GM12878 (cell line): ENCODE data around the gene CCL22. TPM values are rescaled to one million over a fixed set of nuclear protein-coding genes. Genes with fewer than 3 reads are reported as not detected.

ENCODE experiments used
- ATAC-seq: fragments of 200-7000 bp; cut with Tn5 transposase; 3 replicates; pipeline ENCODE4 v1.9.1; 2020; ENCODE audit warnings: mild to moderate bottlenecking, moderate library complexity
- BruUV-seq: library from RNA; stranded (reverse); fragments of 400-500 nt; replicated peaks from 2 replicates; lab custom pipeline; 2021; lab: Mats Ljungman, UMichigan
- CTCF ChIA-PET: fragments of 300-600 bp; sonication (Branson Sonifier 250); formaldehyde crosslinking; extraction: SDS; loops from one replicate; lab custom pipeline; 2021; ENCODE audit warnings: inconsistent platforms; lab: Yijun Ruan, JAX
- POLR2A ChIA-PET: fragments of 350-600 bp; formaldehyde crosslinking; extraction: SDS; loops from one replicate; lab custom pipeline; 2021; ENCODE audit warnings: inconsistent platforms; lab: Charles Lee
- RAD21 ChIA-PET: fragments of 300-600 bp; sonication (Branson Sonifier 250); formaldehyde crosslinking; loops from one replicate; lab custom pipeline; 2023; ENCODE audit warnings: antibody characterized with exemption; ENCODE audit not compliant: unreplicated experiment; lab: Charles Lee
- SMC1A ChIA-PET: fragments of 300-600 bp; sonication (Branson Sonifier 250); formaldehyde crosslinking; loops from one replicate; lab custom pipeline; 2023; ENCODE audit not compliant: unreplicated experiment, uncharacterized antibody; lab: Charles Lee
- DNase-seq: peaks from one replicate; pipeline ENCODE4 v3.0.0-alpha.2; 2011; ENCODE audit warnings: low read depth, low spot score
- FAIRE-seq: peaks from 3 replicates; lab custom pipeline; 2011; peaks lifted over from hg19 to GRCh38; lab: Jason Lieb, UNC
- H2AFZ ChIP-seq: 2 replicates; pipeline ENCODE4 v1.6.0; 2011; ENCODE audit warnings: low read depth, low read length, control low read depth; ENCODE audit not compliant: control insufficient read depth
- H3K27ac ChIP-seq: 2 replicates; pipeline ENCODE4 v1.5.1; 2011; ENCODE audit warnings: control low read depth; ENCODE audit not compliant: control insufficient read depth, insufficient read depth
- H3K27me3 ChIP-seq, 2 experiments: replicated peaks in 1 of 2; 2 replicates each; pipeline versions ENCODE4 v1.6.0 to v1.6.1; 2011; ENCODE audit warnings: low read length in 1 of 2; ENCODE audit not compliant: control insufficient read depth in 2 of 2, insufficient read depth in 2 of 2
- H3K36me3 ChIP-seq, 2 experiments: 2 replicates each; pipeline ENCODE4 v1.5.1; 2011; ENCODE audit warnings: low read length in 1 of 2; ENCODE audit not compliant: control insufficient read depth in 2 of 2, insufficient read depth in 2 of 2
- H3K4me1 ChIP-seq: 2 replicates; pipeline ENCODE4 v1.6.1; 2011; ENCODE audit warnings: mild to moderate bottlenecking, low read length, moderate library complexity, mixed read lengths; ENCODE audit not compliant: control insufficient read depth, insufficient read depth
- H3K4me2 ChIP-seq: 2 replicates; pipeline ENCODE4 v1.6.0; 2011; ENCODE audit warnings: control low read depth; ENCODE audit not compliant: control insufficient read depth, insufficient read depth
- H3K4me3 ChIP-seq: fragments of 200-600 bp; sonication (generic); 2 replicates; pipeline ENCODE4 v1.5.1; 2016
- H3K79me2 ChIP-seq: 2 replicates; pipeline ENCODE4 v1.6.0; 2011; ENCODE audit warnings: low read length; ENCODE audit not compliant: control insufficient read depth, insufficient read depth
- H3K9ac ChIP-seq: 2 replicates; pipeline ENCODE4 v1.8.0; 2011; ENCODE audit warnings: low read length, control low read depth, mixed read lengths; ENCODE audit not compliant: control insufficient read depth, insufficient read depth
- H3K9me3 ChIP-seq: replicated peaks from 3 replicates; pipeline ENCODE4 v1.5.1; 2011; ENCODE audit warnings: mild to moderate bottlenecking, low read length; ENCODE audit not compliant: control insufficient read depth, insufficient read depth
- H4K20me1 ChIP-seq: 2 replicates; pipeline ENCODE4 v1.6.0; 2011; ENCODE audit not compliant: control insufficient read depth, insufficient read depth
- EZH2 ChIP-seq: IDR thresholded peaks from 2 replicates; pipeline ENCODE4 v1.6.1; 2012; ENCODE audit warnings: low read depth, mild to moderate bottlenecking, control low read depth, inconsistent platforms, low read length, borderline replicate concordance; ENCODE audit not compliant: control insufficient read depth
- MYB ChIP-seq: fragments of 150-350 bp; IDR thresholded peaks from 2 replicates; pipeline ENCODE4 v1.6.1; 2014; ENCODE audit warnings: mild to moderate bottlenecking, low read depth, low read length, borderline replicate concordance
- NR2C2 ChIP-seq: IDR thresholded peaks from 2 replicates; pipeline ENCODE4 v1.6.1; 2011; ENCODE audit warnings: borderline replicate concordance, low read depth; ENCODE audit not compliant: control insufficient read depth, insufficient read length
- STAT1 ChIP-seq: fragments of 450-650 bp; conservative IDR thresholded peaks from 2 replicates; pipeline ENCODE4 v1.6.1; 2014; ENCODE audit warnings: antibody characterized with exemption, mild to moderate bottlenecking
- WGBS: methylation state at CpG from one replicate; pipeline ENCODE4 v1.1.6; 2016; ENCODE audit warnings: low lambda C conversion rate; ENCODE audit not compliant: insufficient replicate concordance, insufficient coverage; ENCODE audit errors: missing lambda C conversion rate; 5-methylcytosine and 5-hydroxymethylcytosine counted together
- in situ Hi-C: fragments of 300-500 bp; cut with MboI; formaldehyde crosslinking; loops from 9 replicates; pipeline ENCODE4 v1.14.3; 2018; ENCODE audit warnings: mixed read lengths
- intact Hi-C: fragments of 100-400 bp; cut with micrococcal nuclease; formaldehyde crosslinking; loops from one replicate; pipeline ENCODE4 v1.14.2; 2022; ENCODE audit not compliant: unreplicated experiment
- polyA plus RNA-seq, 11 experiments: library from polyadenylated mRNA; depleted of rRNA in 4 of 11; unstranded in 6 of 11; stranded (reverse) in 5 of 11; fragments of >200 nt; fragmentation: Nextera tagmentation in 4 of 11; fragmentation: Illumina TruSeq in 1 of 11; extraction: Ambion mirVana in 4 of 11; extraction: Trizol in 1 of 11; gene quantifications; 1 replicate in 1 of 11; 2 replicates in 10 of 11; pipeline versions ENCODE4 v1.2.1 to v1.2.3, GENCODE V29; 2011 to 2016; ENCODE audit warnings: inconsistent platforms in 2 of 11, missing spikeins in 2 of 11, low read depth in 1 of 11
- total RNA-seq, 4 experiments: library from RNA; depleted of rRNA in 3 of 4; stranded (reverse); fragments of >200 nt in 3 of 4; fragmentation: Illumina TruSeq in 1 of 4; extraction: Trizol in 1 of 4; gene quantifications; 2 replicates each; pipeline versions ENCODE4 v1.2.1 to v1.2.3, GENCODE V29; 2013 to 2021
- TF ChIP-seq, protein P1 (sequence below): fragments of 450-650 bp; IDR thresholded peaks from 2 replicates; pipeline ENCODE4 v1.6.1; 2018; ENCODE audit warnings: mild to moderate bottlenecking, low read depth, moderate library complexity; ENCODE audit not compliant: partially characterized antibody

The CCL22 gene
- total and polyA plus RNA-seq, 10 of the 15 experiments (the other 5 are each of a cell fraction or from before 2014, with no cell fraction given) = 38.0 to 704 (median 349) TPM

GRCh38 chr16:57345021-57345420, 13.6 kb upstream of the CCL22 start:
- ChIA-PET RAD21 (interaction anchor here (1.6 to 2.1 kb wide), 2 partner anchors 10 to 68 kb away, joined by 3 to 4 read pairs; no protein-coding TSS in a partner anchor), SMC1A (interaction anchor here (1.0 to 2.9 kb wide), 5 partner anchors 13 to 73 kb away, joined by 3 to 19 read pairs (median 6); no protein-coding TSS in a partner anchor), POLR2A (interaction anchor here (0.5 to 1.4 kb wide), 2 partner anchors 16 to 30 kb away, joined by 3 read pairs; no protein-coding TSS in a partner anchor), CTCF (interaction anchor here (0.7 to 10.7 kb wide), 5 partner anchors 32 to 339 kb away, joined by 3 to 95 read pairs (median 11); no protein-coding TSS in a partner anchor)
- H3K27ac ChIP-seq = no peak overlapping the region
- in situ Hi-C loops (no loop called here), intact Hi-C loops (loop anchor here (10.0 kb wide), 1 partner anchor 260 kb away; no protein-coding TSS in a partner anchor)
- H3K27me3 ChIP-seq = no peaks in the 10 kb centered on the region
- H3K36me3 ChIP-seq = no peaks in the 10 kb centered on the region
- TF ChIP-seq, protein P1, sequence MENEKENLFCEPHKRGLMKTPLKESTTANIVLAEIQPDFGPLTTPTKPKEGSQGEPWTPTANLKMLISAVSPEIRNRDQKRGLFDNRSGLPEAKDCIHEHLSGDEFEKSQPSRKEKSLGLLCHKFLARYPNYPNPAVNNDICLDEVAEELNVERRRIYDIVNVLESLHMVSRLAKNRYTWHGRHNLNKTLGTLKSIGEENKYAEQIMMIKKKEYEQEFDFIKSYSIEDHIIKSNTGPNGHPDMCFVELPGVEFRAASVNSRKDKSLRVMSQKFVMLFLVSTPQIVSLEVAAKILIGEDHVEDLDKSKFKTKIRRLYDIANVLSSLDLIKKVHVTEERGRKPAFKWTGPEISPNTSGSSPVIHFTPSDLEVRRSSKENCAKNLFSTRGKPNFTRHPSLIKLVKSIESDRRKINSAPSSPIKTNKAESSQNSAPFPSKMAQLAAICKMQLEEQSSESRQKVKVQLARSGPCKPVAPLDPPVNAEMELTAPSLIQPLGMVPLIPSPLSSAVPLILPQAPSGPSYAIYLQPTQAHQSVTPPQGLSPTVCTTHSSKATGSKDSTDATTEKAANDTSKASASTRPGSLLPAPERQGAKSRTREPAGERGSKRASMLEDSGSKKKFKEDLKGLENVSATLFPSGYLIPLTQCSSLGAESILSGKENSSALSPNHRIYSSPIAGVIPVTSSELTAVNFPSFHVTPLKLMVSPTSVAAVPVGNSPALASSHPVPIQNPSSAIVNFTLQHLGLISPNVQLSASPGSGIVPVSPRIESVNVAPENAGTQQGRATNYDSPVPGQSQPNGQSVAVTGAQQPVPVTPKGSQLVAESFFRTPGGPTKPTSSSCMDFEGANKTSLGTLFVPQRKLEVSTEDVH = no peak
- TF ChIP-seq MYB = no peak
- TF ChIP-seq NR2C2 = no peak
- no peak for TF ChIP-seq STAT1
- TF ChIP-seq EZH2 = no peak
- H3K9ac ChIP-seq = no peak overlapping the region
- DNase-seq (no peak), FAIRE-seq (no peak), ATAC-seq (no peak)
- 69% methylated on average over 2 of the region's 2 CpGs for WGBS
- H3K9me3 ChIP-seq = no peaks in the 10 kb centered on the region; the same call in 1 of the 3 replicates
- no peaks in the 10 kb centered on the region for H3K79me2 ChIP-seq
- peaks cover 54% of the 10 kb centered on the region for H3K4me1 ChIP-seq
- H4K20me1 ChIP-seq = no peaks in the 10 kb centered on the region
- BruUV-seq = no TSS peak
- H2AFZ ChIP-seq = no peak overlapping the region
- no peak overlapping the region for H3K4me3 ChIP-seq
- no peak overlapping the region for H3K4me2 ChIP-seq
